Pancreas (tissue), 10 donors: ENCODE measurements around the gene NAP1L4. TPM values are rescaled to one million over a fixed set of nuclear protein-coding genes. Genes with fewer than 3 reads are reported as not detected.
A peak's percentile ranks its signal among the peaks of the same experiment; 100 is the strongest.
"Not testable (repeated sequence)": the region's sequence is repeated elsewhere in the genome, so short reads cannot be mapped to it uniquely, and the experiment has no call there.

Experiments used
- ATAC-seq, 4 donors: fragments of 200-7000 bp; cut with Tn5 transposase; one replicate each; pipeline versions ENCODE4 v1.8.0 to v1.9.1; 2020; ENCODE audit warnings: mild to moderate bottlenecking in 4 of 4, moderate library complexity in 4 of 4
- DNase-seq, 6 donors: peaks; one replicate each; pipeline ENCODE4 v3.0.0-alpha.2; 2020
- FAIRE-seq: peaks from 2 replicates; lab custom pipeline; 2012; peaks lifted over from hg19 to GRCh38; lab: Jason Lieb, UNC
- H3K27ac ChIP-seq, 4 donors: fragments of 200-600 bp; sonication (generic); 1 replicate in 3 of 4; 2 replicates in 1 of 4; pipeline versions ENCODE4 v1.5.0 to v1.8.0; 2020
- H3K27me3 ChIP-seq, 4 donors: fragments of 200-600 bp; one replicate each; pipeline ENCODE4 v1.8.0; 2021
- H3K36me3 ChIP-seq, 3 donors: fragments of 200-600 bp; sonication (generic) in 1 of 3; one replicate each; pipeline versions ENCODE4 v1.5.0 to v1.8.0; 2020 to 2021
- H3K4me1 ChIP-seq, 3 donors: fragments of 200-600 bp; one replicate each; pipeline ENCODE4 v1.8.0; 2021
- H3K4me3 ChIP-seq, 4 donors: fragments of 200-600 bp; sonication (generic) in 2 of 4; one replicate each; pipeline versions ENCODE4 v1.5.0 to v1.8.0; 2020 to 2021
- H3K9me3 ChIP-seq, 4 donors: fragments of 200-600 bp; one replicate each; pipeline ENCODE4 v1.8.0; 2021
- CTCF ChIP-seq, 4 donors: fragments of 200-600 bp; sonication (generic) in 3 of 4; IDR thresholded peaks; one replicate each; pipeline versions ENCODE4 v1.5.0 to v1.8.0; 2021; ENCODE audit warnings: antibody characterized with exemption in 4 of 4
- WGBS, 2 donors: extraction: QIAGEN DNeasy Blood & Tissue Kit; methylation state at CpG; one replicate each; pipeline ENCODE4 v1.1.7; 2013; 5-methylcytosine and 5-hydroxymethylcytosine counted together
- intact Hi-C, 3 donors: fragments of 100-400 bp; cut with DNase I; formaldehyde crosslinking; loops; one replicate each; pipeline versions ENCODE4 v1.11.1 to v1.14.2; 2022
- polyA plus RNA-seq, 2 donors: library from polyadenylated mRNA; stranded (reverse); fragments of 200-250 nt; gene quantifications; one replicate each; pipeline ENCODE4 v1.2.3, GENCODE V29; 2013
- total RNA-seq, 6 donors: library from RNA; stranded (reverse); fragmentation: NEBNext Ultra II Directional in 4 of 6; extraction: Animal tissue kit (Norgen Biotek cat#: 25700) in 4 of 6; gene quantifications; one replicate each; pipeline versions ENCODE4 v1.2.1 to v1.2.4, GENCODE V29; 2021 to 2023
- donor health status: healthy with polysubstance abuse.
- donor health status: DM: no; HTN: no; CAD: no; lungs with moderate emphysema.
- donor health status: DM: no; HTN: no; CAD: no.
- donor health status: control.
- donor health status: control.
- donor health status: Bipolar disorder and iron deficiency.
- donor health status: DM: yes; HTN: yes; CAD: no.
- donor health status: DM: no; HTN: no; CAD: no.
- donor health status: DM: no; HTN: no; CAD: no.
- donor health status: DM: yes; HTN: yes; CAD: no.

NAP1L4 gene
- total and polyA plus RNA-seq, 8 donors = 29.3 to 67.4 (median 41.0) TPM

- ATAC-seq = peak; percentile 45 to 65 (median 50)
- 62 to 69% methylated on average over 14 to 16 of the region's 16 CpGs for WGBS, 2 donors
- DNase-seq = peak in 2 of 6 donors; percentile 58 to 61
- FAIRE-seq = no peak
- Histone ChIP-seq H3K27ac (peak overlapping the region in 3 of 4 donors; percentile 14 to 51 (median 35)), H3K36me3 (peaks cover 0 to 5% (median 0%) of the 10 kb centered on the region in 3 donors), H3K27me3 (no peaks in the 10 kb centered on the region), H3K4me1 (peaks cover 5 to 11% (median 8%) of the 10 kb centered on the region in 3 donors), H3K4me3 (no peak overlapping the region), H3K9me3 (no peaks in the 10 kb centered on the region)
- no peak for TF ChIP-seq CTCF (IDR thresholded peaks at IDR 0.05)
- intact Hi-C loops = no loop called here
These were observed 51.8 kb downstream of the NAP1L4 start for GRCh38 chr11:2940147-2940920.

- H3K4me3 ChIP-seq, ATAC-seq, FAIRE-seq, H3K36me3 ChIP-seq, DNase-seq, H3K9me3 ChIP-seq, H3K27me3 ChIP-seq, H3K27ac ChIP-seq, intact Hi-C loops: not testable (repeated sequence)
- WGBS, 2 donors = 90% methylated on average over 20 of the region's 20 CpGs
- H3K4me1 ChIP-seq = peaks cover 5 to 11% (median 8%) of the 10 kb centered on the region in 3 donors
These were observed 53.4 kb downstream of the NAP1L4 start for GRCh38 chr11:2938458-2939418.

GRCh38 chr11:2937641-2938457, 54.3 kb downstream of the NAP1L4 start:
- intact Hi-C loops, H3K9me3 ChIP-seq, DNase-seq, H3K36me3 ChIP-seq, H3K27me3 ChIP-seq, H3K27ac ChIP-seq, FAIRE-seq, ATAC-seq, H3K4me3 ChIP-seq: not testable (repeated sequence)
- WGBS, 2 donors = 90 to 91% methylated on average over 31 of the region's 32 CpGs
- H3K4me1 ChIP-seq = peaks cover 5 to 11% (median 8%) of the 10 kb centered on the region in 3 donors

- no peak for TF ChIP-seq CTCF (IDR thresholded peaks at IDR 0.05)
- intact Hi-C loops = no loop called here
- no peak for FAIRE-seq
- no peak overlapping the region for H3K27ac ChIP-seq
- no peaks in the 10 kb centered on the region for H3K36me3 ChIP-seq
- peak in 1 of 6 donors; percentile 7 for DNase-seq
- H3K9me3 ChIP-seq = no peaks in the 10 kb centered on the region
- H3K4me3 ChIP-seq = no peak overlapping the region
- ATAC-seq = no peak
- no peaks in the 10 kb centered on the region for H3K27me3 ChIP-seq
- peaks cover 0 to 3% (median 3%) of the 10 kb centered on the region in 3 donors for H3K4me1 ChIP-seq
- 73% methylated on average over 14 of the region's 14 CpGs for WGBS, 2 donors
These were observed 57.4 kb downstream of the NAP1L4 start for GRCh38 chr11:2934611-2935239.

- Histone ChIP-seq H3K27me3 (no peaks in the 10 kb centered on the region), H3K9me3 (no peaks in the 10 kb centered on the region), H3K36me3 (no peaks in the 10 kb centered on the region), H3K4me3 (no peak overlapping the region), H3K27ac (no peak overlapping the region), H3K4me1 (peaks cover 0 to 6% (median 5%) of the 10 kb centered on the region in 3 donors)
- WGBS, 2 donors = 88 to 92% methylated on average over 7 of the region's 7 CpGs
- no peak for ATAC-seq
- intact Hi-C loops = no loop called here
- FAIRE-seq = no peak
- TF ChIP-seq CTCF (IDR thresholded peaks at IDR 0.05) = no peak
- no peak for DNase-seq
These were observed 58.0 kb downstream of the NAP1L4 start for GRCh38 chr11:2934021-2934550.
